SW480 (cell line): Measurements from ENCODE around the gene ADAMTS9.

Source experiments
- DNase-seq: peaks from one replicate; pipeline ENCODE4 v3.0.0-alpha.2; 2016; ENCODE audit warnings: low spot score

Gene ADAMTS9

DNA sequence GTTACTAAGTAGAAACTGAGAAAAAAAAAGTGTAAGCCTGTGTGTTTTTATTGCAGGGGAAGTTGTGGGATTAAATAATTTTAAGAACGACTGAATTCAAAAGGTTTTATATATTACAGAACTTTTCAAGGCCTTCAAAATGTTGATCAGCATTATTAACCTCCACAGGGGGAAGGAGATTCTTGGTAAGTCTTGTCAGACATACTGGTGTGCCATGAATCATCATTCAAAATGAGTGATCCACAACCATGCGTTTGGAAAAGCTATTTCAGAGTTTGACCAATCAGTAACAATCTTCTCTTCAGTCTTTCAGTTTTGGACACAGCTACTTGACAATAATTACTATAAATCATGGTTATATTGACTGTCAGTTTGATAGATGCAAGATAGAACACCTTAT, 70.2 kb downstream of the ADAMTS9 start:
- no peak for DNase-seq

DNA sequence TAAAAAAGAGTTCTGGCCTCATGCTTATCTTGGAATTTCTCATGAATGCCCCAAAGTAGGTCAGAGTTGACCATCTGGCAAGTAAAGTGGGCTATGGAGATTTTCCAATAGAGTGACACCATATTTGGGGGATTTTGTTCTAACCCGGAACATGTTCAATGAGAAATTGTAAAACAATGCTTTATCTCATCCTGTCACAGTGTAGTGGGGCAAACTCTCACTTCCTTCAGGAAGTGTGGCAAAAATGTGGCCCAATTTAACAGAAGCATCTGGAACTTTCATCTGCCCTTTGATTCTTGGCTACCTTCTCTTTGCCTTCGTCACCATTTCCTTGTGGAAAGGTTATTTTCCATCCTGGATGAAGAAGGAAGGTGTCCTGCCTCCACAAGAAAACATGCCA, 70.8 kb downstream of the ADAMTS9 start:
- no peak for DNase-seq

DNA sequence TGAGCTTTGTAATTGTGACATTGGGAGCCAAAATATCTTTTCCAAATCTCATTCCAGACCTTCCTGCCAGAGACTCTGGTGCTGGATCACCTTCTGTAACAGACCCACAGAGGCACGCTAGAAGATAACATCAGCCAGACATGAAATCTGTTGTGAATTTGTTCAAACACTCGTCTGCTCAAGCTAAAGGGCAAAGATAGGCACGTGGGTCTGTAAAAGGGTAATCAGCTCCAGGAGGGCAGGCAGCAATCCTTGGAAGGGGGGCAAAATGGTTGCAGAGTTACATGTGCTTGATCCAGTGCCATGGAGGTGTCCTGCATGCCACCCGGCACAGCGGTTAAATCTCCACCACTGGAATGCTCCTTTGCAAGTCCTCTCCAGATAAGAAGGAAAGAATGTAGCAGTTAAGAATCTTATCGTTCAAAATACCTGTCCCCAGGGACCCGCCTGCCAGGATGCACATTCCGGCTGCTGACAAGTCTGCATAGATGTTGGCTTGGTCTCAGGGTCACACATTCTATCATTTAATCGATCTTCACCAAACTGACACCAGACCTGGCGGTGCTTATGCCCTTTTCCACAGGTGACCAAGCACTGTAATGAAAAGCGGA, 74.8 kb downstream of the ADAMTS9 start:
- DNase-seq, result peak; percentile 40

DNA sequence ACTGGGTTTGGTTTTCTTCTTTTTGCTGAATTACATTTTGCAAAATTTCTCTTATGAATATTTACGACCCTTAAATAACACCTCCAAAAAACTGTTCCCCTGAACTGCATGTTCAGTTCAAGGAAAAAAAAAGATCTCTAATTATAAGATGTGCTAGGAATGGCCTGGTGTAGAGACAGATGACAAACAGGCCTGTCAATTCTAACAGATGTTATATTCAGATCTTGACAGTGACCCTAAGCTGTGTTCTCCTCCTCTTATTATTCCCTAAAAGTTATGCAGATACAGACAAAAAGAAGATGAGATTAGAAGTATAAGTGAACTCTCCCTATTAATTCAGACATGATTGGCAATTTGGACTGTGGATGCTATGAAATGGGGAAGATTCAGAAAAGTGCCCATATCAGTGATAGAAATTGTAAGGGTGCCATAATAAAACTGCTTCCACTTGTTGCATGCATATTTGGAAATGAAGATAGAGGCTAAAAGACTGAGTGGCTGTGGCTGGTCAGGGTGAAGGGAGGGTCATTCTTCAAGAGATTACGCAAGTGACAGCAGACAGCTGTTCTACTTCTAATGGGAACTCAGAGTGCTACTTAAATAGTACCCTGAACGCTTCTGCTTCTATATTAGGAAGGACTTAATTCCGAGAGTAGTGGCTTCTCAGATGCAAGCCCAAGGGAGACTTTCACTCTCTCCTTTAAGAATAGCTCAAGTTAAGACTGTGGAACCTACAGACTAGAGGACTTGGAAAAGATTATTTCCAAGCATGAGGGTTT, 75.5 kb downstream of the ADAMTS9 start:
- DNase-seq, result no peak

DNA sequence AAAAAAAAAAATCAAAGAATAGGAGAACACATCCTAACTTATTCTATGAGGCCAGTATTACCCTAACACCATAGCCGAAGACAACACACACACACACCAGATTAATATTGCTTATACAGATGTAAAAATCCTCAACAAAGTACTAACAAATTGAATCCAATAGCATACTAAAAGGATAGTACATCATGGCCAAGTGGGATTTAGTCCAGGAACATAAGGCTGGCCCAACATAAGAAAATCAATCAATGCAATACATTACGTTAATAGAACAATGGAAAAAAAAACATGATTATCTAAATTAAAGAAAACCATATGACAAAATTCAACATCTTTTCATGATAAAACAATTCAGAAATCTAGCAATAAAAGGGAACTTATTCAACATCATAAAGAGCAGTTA, 79.1 kb downstream of the ADAMTS9 start:
- no peak for DNase-seq

DNA sequence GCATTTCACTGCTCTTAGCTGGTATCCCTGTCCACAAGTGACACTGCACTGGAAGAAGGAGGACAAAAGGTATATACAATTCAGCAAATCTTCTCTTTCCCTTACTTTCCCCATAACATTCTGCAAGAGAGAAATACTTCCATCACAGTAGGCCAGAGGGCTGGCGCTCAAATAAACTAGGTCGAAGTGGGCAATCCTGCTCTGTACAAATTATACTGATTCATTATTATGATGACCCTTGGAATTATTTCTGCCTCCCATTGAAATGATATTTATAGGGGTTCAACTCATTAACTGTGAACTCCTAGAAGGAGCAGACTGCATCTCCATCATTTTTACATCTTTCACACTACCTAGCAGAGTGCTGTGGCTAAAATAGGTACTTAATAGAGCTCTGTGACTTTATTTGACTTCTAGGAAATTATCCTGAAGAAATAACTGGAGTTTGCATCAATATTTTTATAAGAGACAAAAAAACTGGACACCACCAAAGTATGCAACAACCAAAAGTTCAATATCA, 80.7 kb downstream of the ADAMTS9 start:
- DNase-seq, result no peak

DNA sequence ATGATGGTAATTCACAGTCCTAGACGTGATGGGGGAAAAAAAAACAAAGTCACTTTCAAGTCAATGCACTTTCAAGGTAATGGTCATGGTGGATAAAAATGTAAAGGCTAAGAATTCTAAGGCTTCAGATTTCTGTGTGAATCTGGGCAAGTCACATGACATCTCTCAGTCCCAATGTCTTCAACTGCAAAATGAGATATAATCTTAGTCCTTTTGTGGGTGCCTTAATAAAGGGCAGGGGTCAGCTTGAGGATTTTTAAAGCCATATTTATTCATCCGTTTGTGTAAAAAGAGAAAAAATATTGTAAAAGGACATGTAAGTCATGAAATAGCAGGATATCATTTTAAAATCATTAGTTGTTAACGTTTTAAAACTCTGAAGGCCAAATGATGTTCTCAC, 83.5 kb downstream of the ADAMTS9 start:
- no peak for DNase-seq

DNA sequence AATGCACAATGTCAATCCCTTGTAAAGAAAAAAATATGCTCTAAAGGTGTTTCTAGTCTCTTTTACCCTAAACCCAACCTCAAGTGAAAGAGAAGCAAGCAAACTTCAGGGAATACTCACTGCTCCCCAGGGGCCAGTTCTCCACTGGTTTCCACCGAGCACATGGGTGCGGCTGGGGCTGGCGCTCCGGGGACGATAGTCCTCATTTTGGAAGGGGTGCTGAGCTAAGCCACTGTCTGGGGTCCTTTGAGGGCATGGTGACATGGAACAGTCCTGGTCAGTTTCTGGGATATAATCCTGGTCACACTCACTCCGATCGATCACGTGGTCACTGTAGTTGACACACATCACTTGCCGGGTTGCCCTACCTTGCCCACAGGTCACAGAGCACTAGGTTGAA, 86.0 kb downstream of the ADAMTS9 start:
- no peak for DNase-seq

DNA sequence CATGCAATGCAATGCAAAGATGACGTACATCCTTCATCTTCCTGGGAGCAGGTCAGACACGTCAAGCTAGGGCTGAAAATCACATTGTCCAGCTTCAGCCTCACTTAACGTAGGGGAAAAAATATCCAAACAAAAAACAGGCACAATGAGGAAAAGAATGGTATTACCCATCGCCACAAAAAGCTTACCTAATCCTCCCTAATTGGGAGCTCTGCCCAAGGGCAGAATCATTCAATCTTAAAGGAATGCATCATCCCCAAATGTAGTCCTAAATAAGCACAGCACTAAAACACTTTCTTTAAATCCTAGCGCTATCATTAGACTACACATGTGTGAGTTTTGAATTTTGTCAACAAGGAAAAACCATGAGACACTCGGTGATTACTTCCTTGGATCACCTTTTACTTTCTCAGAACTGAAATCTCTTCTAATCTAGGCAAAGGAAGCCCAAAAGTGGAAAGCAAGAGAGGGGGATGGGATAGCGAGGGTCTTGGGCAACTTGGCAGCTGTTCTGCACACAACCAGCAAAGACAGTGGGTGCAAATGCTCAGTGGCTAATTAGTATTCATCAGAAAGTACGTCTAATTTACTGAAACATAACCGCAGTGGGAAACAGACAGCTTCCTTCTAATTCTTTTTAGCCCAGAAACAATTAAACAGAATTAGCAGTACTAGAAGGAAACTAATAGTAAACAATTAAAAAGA, 87.4 kb downstream of the ADAMTS9 start:
- DNase-seq, result no peak

DNA sequence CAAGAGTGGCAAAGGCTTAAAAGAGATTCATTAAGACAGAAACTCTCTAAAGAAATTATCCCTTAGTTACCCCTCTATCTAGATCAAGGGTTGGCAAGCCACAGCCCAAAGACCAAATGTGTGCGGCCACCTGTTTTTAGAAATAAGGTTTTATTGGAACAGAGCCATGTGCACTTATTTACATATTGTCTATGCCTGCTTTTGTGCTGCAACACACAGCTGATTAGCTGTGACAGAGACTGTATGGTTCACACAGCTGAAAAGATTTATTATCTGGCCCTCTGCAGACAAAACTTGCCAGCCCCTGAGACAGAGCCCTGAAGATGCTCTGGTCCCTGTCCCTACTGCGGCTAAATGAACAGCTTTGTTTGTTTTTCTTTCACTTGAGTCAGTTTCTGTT, 88.1 kb downstream of the ADAMTS9 start:
- DNase-seq, result no peak

DNA sequence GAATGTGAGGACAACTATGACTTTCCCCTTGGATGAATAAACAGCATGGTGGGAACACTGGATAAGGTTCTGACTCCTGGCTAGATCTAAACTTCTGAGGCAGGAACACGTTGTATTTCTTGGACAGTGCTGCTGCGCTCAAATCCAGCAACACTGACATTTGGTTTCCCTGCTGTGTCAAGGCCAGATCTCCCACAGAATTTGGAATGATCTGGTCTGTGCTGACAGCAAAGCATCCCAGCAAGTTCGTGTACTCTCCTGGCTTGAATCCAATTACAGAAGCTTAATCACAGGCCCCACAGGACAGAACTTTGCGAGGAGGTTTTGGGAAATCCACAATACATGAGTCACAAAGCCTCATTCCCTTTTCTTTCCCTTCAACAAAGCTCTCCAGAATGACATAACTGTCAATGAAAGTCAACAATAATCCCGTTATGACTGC, 92.5 kb downstream of the ADAMTS9 start:
- DNase-seq, result peak; percentile 14

DNA sequence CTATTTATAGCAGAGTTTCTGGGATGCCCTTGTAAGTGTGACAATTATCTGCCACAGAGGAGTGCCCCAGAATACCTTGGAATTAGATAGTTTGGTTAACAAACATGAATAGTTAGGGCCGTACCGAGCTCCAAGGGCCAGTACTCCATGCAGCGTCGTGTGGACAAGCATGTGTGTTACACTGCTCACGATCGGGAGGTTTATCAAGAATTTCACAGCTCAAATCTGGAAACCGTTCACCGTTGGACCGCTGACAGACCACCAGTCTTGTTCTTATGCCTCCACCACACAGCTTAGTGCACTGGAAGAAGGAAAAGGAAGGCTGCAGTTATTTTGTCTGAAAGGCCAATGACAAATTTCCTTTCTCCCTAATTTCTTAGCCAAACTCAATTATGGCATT, 93.7 kb downstream of the ADAMTS9 start:
- DNase-seq, result no peak

DNA sequence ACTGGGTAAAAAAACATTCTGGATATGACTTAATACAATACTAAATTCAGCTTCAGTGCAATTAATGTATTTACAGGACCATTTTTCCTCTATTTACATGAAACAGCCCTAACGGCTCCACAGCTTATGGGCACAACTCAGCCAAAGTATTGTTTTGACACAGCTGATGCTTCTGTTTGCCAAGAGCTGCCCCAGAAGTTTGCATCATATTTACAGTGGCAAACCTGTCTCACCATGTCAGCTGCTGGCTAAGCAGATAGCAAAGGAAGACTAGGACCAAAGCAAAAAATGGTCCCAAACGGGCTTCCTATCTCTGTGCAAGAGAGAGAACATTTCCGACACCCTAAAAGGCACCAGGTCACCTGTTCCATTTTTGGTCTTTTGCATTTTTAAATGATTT, 94.5 kb downstream of the ADAMTS9 start:
- DNase-seq, result no peak

DNA sequence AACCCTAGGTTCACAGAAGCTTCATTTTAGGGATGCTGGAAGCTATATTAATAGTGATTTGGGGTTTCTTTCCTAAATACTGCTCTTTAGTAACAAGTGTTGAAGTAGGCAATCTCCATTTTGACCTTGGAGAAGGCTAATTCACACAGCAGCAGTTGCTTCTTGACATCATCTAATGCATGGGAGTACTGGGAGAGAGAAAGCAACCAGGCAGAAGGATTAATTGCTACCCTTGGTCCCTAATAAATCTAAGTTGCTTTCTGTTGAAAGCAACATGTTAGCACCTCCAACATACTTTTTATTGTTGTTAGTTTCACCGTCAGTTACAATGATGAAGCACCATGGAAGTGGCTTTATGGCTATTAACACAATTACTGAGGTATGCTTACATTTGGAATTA, 96.2 kb downstream of the ADAMTS9 start:
- no peak for DNase-seq

DNA sequence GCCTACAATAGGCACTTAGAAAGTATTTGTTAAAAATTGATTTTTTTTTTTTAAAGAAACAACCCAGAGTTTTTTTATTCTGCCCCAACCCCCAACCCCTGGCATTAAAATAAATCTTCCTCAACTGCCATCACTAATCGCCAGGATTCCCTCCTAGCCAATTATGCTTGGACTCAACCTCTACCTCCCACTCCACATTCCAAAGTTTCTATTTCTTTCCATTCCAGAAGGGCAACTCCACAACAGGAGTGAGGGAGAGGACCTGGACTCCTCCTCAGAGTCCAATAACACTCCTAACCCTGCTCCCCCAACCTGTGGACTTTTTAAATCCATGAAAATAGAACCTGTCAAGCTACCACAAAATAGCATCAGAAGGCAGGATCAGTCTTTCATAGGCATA, 99.4 kb downstream of the ADAMTS9 start:
- no peak for DNase-seq

DNA sequence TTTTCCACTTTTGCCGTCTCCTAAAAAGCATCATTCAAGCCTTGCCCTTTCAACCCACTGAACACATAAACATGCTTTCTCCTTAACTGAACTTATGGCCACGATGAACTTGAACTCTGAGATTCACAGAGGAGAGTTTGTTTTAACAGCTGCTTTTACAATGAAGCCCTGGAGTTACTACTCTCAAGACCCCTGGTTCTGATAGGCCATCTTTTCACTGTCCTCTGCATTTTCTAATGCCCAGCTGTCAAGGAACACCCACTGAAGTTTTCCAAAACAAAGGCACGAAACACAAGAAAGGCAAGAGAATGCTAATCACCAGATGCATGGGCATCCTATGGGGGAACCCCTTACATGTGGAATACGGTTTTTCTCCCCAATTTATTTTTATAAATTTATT, 100.8 kb downstream of the ADAMTS9 start:
- no peak for DNase-seq

DNA sequence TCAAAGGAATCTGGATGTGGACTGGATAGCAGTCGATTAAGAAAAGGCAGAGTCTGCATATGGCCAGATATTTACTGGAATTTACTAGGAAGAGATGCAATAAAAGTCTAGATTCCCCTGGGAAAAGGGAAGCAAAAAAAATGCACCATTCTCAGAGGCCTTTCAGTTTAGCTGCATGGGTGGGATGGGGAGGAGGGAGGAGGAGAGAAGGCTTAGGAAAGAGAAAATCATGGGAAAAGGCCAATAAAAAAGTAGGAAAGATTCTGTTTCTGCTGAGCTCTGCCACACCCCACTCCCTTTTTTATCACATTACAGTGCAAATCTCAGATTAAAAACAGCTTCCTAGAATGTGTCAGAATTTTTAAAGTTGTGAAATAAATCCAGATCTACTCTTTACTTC, 103.6 kb downstream of the ADAMTS9 start:
- no peak for DNase-seq

DNA sequence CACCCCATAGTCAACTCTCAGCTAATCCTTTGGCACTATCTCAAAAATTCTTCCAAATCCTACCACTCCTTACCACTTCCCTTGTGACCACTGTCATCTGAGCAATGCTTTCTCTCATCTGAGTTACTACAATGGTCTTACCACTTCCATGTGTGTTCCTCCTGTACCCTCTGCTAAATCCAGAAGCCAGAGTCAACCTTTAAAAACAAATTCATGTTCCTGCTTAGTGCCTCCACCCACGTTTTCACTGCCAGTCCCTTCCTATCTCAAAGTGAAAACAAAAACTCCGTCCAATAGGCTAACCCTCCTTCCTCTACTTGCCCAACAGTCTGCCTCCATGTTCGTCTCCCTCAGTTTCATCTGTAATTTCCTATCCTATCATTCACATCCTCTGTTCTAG, 109.0 kb downstream of the ADAMTS9 start:
- DNase-seq, result no peak

DNA sequence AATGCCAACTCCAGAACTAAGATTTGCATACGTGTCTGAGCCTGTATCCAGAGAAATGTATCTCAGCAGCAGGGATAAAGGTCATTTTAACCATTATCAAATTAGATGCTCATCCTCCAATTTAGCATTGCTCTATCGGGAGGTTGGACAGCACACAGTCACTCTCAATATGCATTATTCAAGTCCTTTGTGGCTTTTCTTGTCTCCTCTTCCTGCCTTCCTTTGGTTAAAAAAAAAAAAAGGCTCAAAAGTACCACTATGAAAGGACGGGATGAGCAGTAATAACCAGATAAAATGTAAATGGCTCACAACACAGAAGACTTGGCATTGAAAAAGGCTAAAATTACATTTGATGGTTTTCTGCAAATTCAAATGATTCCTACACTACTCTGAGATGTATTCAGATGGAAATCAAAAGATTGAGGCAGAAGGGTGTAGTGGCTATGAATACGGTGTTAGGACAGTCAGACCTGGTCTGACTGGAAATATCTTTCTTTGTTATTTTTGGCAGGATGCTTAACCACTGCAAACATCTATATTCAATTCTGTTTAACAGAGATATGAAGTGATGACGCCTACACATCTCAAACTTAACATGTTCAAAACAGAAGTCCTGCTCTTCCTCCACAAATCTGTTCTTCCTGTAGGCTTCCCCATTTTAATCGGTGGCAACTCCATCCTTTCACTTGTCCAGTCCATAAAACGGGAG, 109.6 kb downstream of the ADAMTS9 start:
- DNase-seq, result no peak

DNA sequence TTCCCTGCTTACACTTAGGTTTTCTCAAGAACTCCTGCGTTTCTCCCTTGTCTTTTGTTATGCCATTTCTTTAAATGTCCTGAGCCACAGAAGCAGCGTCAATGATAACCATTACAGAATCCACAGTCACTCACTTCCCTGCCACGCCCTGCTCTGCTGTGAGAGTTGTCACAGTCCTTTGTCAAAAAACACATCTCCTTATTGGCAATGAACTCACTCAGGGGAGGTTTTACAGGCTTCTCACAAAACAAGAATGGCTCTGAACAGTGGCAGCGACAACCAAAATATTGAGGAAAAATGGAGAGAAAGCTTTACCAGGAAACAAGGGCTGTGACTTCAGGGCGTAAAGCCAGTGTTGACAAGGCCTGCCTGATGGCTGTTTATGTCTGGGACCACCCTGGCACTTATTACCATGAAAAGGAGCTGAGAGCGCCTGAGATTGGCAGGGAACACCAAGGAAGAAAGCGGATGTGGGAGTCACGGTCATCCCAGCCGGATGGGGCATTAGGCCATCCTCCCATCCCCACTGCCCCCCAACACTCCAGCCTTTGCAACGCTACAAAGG, 111.5 kb downstream of the ADAMTS9 start:
- DNase-seq, result no peak

DNA sequence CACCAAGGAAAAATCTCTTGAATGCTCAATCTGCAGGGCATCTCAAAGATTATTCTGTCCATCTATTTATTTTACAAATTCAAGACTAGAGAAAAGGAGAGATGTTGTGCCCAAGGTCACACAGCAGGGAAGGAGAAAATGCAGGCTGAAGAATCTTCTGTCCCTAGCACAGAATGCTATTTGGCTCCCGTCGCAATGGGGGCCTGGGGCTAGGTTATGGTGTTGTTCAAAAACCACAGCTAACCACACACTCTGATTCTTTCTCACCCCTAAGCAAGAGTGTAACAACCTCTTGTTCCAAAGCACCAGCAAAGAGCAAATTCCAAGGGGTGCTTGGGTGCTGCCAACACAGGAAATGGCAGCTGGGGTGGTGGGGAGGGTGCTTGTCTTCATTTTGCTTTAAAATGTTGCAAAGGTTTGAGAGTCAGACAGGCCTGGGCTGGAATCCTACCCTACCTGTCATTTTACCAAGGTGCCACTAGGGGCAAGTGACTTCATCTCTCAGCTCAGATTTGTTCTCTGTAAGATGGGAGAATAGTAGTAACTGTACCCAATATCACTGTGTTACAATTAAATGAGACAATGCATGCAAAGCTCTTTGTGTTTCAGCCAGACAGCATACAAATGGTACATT, 112.5 kb downstream of the ADAMTS9 start:
- DNase-seq, result peak; percentile 37

DNA sequence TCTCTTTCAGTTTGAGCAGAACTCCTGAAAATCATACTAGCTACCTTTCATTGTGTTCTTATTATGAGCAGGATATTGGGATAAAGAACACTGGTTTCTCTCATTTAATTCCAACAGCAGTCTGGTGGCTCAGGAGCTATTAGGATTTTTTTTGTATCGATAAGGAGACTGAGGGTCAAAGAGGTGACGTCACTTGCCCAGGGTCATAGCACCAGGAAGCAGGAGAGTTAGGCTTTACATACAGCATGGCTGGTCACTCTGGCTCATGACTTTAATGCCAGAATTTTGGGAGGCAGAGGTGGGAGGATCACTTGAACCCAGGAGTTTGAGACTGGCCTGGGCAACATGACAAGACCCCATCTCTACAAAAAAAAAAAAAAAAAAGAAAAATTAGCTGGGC, 113.6 kb downstream of the ADAMTS9 start:
- no peak for DNase-seq
